Endodermal cell (in vitro differentiated cells): ENCODE results near the gene CAPN2. TPM values are rescaled to one million over a fixed set of nuclear protein-coding genes. Genes with fewer than 3 reads are reported as not detected.

Experiments used
- DNase-seq: peaks from one replicate; pipeline ENCODE4 v3.0.0-alpha.2; 2017
- H3K27ac ChIP-seq: 2 replicates; pipeline ENCODE4 v1.5.1; 2013; ENCODE audit warnings: mild to moderate bottlenecking, low read depth, low read length, moderate library complexity
- H3K27me3 ChIP-seq: 2 replicates; pipeline ENCODE4 v1.6.1; 2013; ENCODE audit warnings: mild to moderate bottlenecking, low read length, moderate library complexity; ENCODE audit not compliant: insufficient read depth, control insufficient read depth, poor library complexity, severe bottlenecking
- H3K36me3 ChIP-seq: 2 replicates; pipeline ENCODE4 v1.7.0; 2013; ENCODE audit warnings: mild to moderate bottlenecking, low read length, moderate library complexity; ENCODE audit not compliant: control insufficient read depth, insufficient read depth
- H3K4me1 ChIP-seq: one replicate; pipeline ENCODE4 v1.7.0; 2013; ENCODE audit warnings: low read length; ENCODE audit not compliant: control insufficient read depth, insufficient read depth
- H3K4me3 ChIP-seq: 2 replicates; pipeline ENCODE4 v1.5.1; 2013; ENCODE audit warnings: mild to moderate bottlenecking, low read length, moderate library complexity
- H3K9ac ChIP-seq: 2 replicates; pipeline ENCODE4 v1.6.1; 2013; ENCODE audit warnings: mild to moderate bottlenecking, low read length, moderate library complexity; ENCODE audit not compliant: poor library complexity, severe bottlenecking; ENCODE audit errors: extremely low read depth
- H3K9me3 ChIP-seq: 2 replicates; pipeline ENCODE4 v1.6.1; 2013; ENCODE audit warnings: mild to moderate bottlenecking, low read length, moderate library complexity; ENCODE audit not compliant: control insufficient read depth
- H3K27ac Mint-ChIP-seq: 2 replicates; pipeline ENCODE4 v1.8.0; 2020; ENCODE audit warnings: mixed read lengths
- H3K27me3 Mint-ChIP-seq: 2 replicates; pipeline ENCODE4 v1.8.0; 2021; ENCODE audit warnings: mild to moderate bottlenecking, mixed read lengths; ENCODE audit not compliant: insufficient read depth
- H3K36me3 Mint-ChIP-seq: 2 replicates; pipeline ENCODE4 v1.8.0; 2020; ENCODE audit warnings: low read depth, mixed read lengths
- H3K4me1 Mint-ChIP-seq: 2 replicates; pipeline ENCODE4 v1.8.0; 2020; ENCODE audit warnings: mixed read lengths
- H3K4me3 Mint-ChIP-seq: 2 replicates; pipeline ENCODE4 v1.8.0; 2020; ENCODE audit warnings: mild to moderate bottlenecking, moderate library complexity, mixed read lengths
- H3K9me3 Mint-ChIP-seq: 2 replicates; pipeline ENCODE4 v1.8.0; 2020; ENCODE audit warnings: mild to moderate bottlenecking, mixed read lengths
- CTCF ChIP-seq: fragments of 200-600 bp; sonication (generic); conservative IDR thresholded peaks from 2 replicates; pipeline ENCODE4 v1.5.0; 2021; ENCODE audit warnings: antibody characterized with exemption, mild to moderate bottlenecking
- WGBS, 2 experiments: methylation state at CpG; one replicate each; pipeline versions ENCODE4 v1.1.5 to v1.1.7; 2013; ENCODE audit warnings: missing lambda C conversion rate in 2 of 2, mixed read lengths in 1 of 2; ENCODE audit not compliant: insufficient coverage in 1 of 2, insufficient read length in 1 of 2; 5-methylcytosine and 5-hydroxymethylcytosine counted together
- total RNA-seq, 2 donors: library from RNA; stranded (reverse); fragmentation: NEBNext Ultra II Directional in 1 of 2; extraction: Animal tissue kit (Norgen Biotek cat#: 25700) in 1 of 2; gene quantifications; 2 replicates in 1 of 2; 3 replicates in 1 of 2; pipeline ENCODE4 v1.2.1, GENCODE V29; 2021

The CAPN2 gene
- total RNA-seq, 2 donors from 2014 or later = 49.2 to 49.7 TPM

GRCh38 chr1:223711173-223711572 lies 1.2 kb upstream of the CAPN2 start:
- no peak overlapping the region for H3K9ac ChIP-seq
- Mint-ChIP-seq H3K9me3 (no peaks in the 10 kb centered on the region), H3K4me1 (peaks cover 50% of the 10 kb centered on the region), H3K4me3 (peak overlapping the region; percentile 77), H3K27ac (no peak overlapping the region), H3K27me3 (peaks cover 21% of the 10 kb centered on the region), H3K36me3 (no peaks in the 10 kb centered on the region)
- H3K9me3 ChIP-seq = no peaks in the 10 kb centered on the region
- WGBS, 2 experiments = no CpG with 5 or more reads among the region's 1 CpG
- peak overlapping the region; percentile 9 for H3K4me3 ChIP-seq
- H3K27ac ChIP-seq = no peak overlapping the region
- no peak for DNase-seq
- peaks cover 5% of the 10 kb centered on the region for H3K36me3 ChIP-seq
- H3K27me3 ChIP-seq = no peaks in the 10 kb centered on the region
- TF ChIP-seq CTCF = no peak
- peaks cover 16% of the 10 kb centered on the region for H3K4me1 ChIP-seq

- no peak for DNase-seq
- Histone ChIP-seq H3K4me1 (peaks cover 12% of the 10 kb centered on the region), H3K4me3 (peak overlapping the region; percentile 92), H3K27me3 (no peaks in the 10 kb centered on the region), H3K36me3 (peaks cover 10% of the 10 kb centered on the region), H3K9ac (peak overlapping the region; percentile 73), H3K27ac (no peak overlapping the region), H3K9me3 (no peaks in the 10 kb centered on the region)
- no peaks in the 10 kb centered on the region for H3K36me3 Mint-ChIP-seq
- no peak overlapping the region for H3K27ac Mint-ChIP-seq
- peak overlapping the region; percentile 77 for H3K4me3 Mint-ChIP-seq
- peaks cover 46% of the 10 kb centered on the region for H3K4me1 Mint-ChIP-seq
- no peaks in the 10 kb centered on the region for H3K9me3 Mint-ChIP-seq
- 73 to 77% methylated on average over 10 to 15 of the region's 15 CpGs for WGBS, 2 experiments
- peaks cover 26% of the 10 kb centered on the region for H3K27me3 Mint-ChIP-seq
- TF ChIP-seq CTCF = no peak
Measured at GRCh38 chr1:223711747-223712193, 569 bp upstream of the CAPN2 start.

GRCh38 chr1:223712850-223713474 lies 623 bp downstream of the CAPN2 start:
- peak overlapping the region; percentile 79 for H3K27ac Mint-ChIP-seq
- H3K27ac ChIP-seq = no peak overlapping the region

More at GRCh38 chr1:223712850-223713474, 623 bp downstream of the CAPN2 start:
- H3K27me3 Mint-ChIP-seq = peaks cover 30% of the 10 kb centered on the region
- 0 to 4% methylated on average over 15 to 40 of the region's 40 CpGs for WGBS, 2 experiments
- H3K9ac ChIP-seq = peak overlapping the region; percentile 73
- peaks cover 22% of the 10 kb centered on the region for H3K36me3 ChIP-seq
- H3K9me3 Mint-ChIP-seq = no peaks in the 10 kb centered on the region
- TF ChIP-seq CTCF = no peak
- no peaks in the 10 kb centered on the region for H3K27me3 ChIP-seq
- peak overlapping the region; percentile 77 for H3K4me3 Mint-ChIP-seq
- H3K4me1 Mint-ChIP-seq = peaks cover 38% of the 10 kb centered on the region
- peak overlapping the region; percentile 92 for H3K4me3 ChIP-seq
- peak; percentile 75 for DNase-seq
- H3K4me1 ChIP-seq = peaks cover 13% of the 10 kb centered on the region
- H3K9me3 ChIP-seq = no peaks in the 10 kb centered on the region
- H3K36me3 Mint-ChIP-seq = peaks cover under 1% of the 10 kb centered on the region
